GM12872 (cell line): Measurements from ENCODE around the gene UBXN11.

Source experiments
- TF ChIP-seq, protein P1 (sequence below): IDR thresholded peaks from 3 replicates; pipeline ENCODE4 v1.5.1; 2011; ENCODE audit warnings: low read depth, mild to moderate bottlenecking, low read length, moderate library complexity; ENCODE audit not compliant: insufficient read depth

UBXN11 gene

GRCh38 chr1:26314501-26314900 lies 8.1 kb upstream of the UBXN11 start:
- TF ChIP-seq, protein P1, sequence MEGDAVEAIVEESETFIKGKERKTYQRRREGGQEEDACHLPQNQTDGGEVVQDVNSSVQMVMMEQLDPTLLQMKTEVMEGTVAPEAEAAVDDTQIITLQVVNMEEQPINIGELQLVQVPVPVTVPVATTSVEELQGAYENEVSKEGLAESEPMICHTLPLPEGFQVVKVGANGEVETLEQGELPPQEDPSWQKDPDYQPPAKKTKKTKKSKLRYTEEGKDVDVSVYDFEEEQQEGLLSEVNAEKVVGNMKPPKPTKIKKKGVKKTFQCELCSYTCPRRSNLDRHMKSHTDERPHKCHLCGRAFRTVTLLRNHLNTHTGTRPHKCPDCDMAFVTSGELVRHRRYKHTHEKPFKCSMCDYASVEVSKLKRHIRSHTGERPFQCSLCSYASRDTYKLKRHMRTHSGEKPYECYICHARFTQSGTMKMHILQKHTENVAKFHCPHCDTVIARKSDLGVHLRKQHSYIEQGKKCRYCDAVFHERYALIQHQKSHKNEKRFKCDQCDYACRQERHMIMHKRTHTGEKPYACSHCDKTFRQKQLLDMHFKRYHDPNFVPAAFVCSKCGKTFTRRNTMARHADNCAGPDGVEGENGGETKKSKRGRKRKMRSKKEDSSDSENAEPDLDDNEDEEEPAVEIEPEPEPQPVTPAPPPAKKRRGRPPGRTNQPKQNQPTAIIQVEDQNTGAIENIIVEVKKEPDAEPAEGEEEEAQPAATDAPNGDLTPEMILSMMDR, result no peak

GRCh38 chr1:26307363-26307781 lies 936 bp upstream of the UBXN11 start:
- TF ChIP-seq, protein P1, result no peak

DNA sequence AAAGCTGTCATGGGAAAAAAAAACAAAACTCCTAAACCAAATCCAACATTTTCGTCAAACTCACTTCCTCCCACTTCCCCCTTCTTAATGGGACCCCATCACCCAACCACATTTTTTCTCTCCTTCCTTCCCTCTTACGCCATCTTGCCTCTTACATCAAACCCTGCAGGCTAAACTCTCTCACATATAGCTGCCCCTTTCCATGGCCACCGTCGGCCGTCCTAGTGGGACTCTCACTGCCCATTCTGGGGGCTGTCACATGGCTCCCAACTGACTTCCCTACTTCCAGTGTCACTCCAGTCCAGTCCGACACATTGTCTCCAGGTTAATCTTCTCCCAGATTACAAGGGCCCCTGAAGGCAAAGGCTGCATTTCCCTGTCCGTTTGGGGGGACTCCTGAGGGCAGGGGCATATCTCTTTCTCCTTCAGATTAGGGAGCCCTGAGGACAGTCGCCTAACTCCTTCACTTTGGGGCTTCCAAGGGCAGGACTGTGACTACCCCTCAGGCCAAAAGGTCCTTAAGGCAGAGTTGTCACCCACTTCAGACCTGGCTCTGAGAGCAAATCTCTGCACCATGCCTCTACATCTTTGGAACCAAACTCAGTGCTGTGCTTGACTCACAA lies 658 bp downstream of the UBXN11 start:
- TF ChIP-seq, protein P1, result no peak

DNA sequence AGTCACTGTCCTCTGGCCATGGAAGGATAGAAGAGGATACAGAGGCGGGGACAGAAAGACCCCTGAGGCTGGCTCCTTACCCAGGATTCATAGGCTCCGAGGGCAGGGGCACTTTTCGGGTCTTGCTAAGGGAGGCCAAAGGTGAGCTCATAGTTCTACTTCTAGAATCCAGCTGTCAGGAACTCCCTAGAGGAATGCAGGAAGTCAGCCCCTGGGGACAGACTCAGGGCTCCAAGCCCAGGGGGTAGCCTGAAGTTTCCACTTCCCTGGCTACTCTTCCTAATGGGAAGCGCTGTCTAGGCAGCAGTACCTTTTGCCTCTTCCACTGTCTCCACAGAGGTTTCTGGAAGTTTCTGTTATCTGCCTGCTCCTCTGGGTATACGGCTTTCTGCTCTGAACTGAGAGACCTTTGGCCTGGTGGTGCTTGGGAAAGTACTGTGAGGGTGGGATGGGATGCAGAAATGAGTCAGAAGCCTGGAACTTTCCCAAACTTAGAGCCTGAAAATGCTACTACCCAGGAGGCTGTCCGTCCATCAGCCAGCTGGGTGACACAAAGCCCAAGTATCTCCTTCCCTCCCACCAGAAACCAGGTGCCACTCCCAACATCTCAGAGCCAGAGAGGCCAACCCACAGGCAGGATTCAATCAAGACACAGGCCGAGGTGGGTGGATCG lies 3.6 kb downstream of the UBXN11 start:
- TF ChIP-seq, protein P1, result no peak

GRCh38 chr1:26300578-26301275 lies 5.7 kb downstream of the UBXN11 start:
- TF ChIP-seq, protein P1, result no peak

GRCh38 chr1:26297791-26298124 lies 8.7 kb downstream of the UBXN11 start:
- TF ChIP-seq, protein P1, result no peak

GRCh38 chr1:26297057-26297790 lies 9.2 kb downstream of the UBXN11 start:
- TF ChIP-seq, protein P1, result no peak
